Parathyroid adenoma (tissue), 2 donors: ENCODE data around the gene ROBO1.

ENCODE experiments used
- H2AFZ ChIP-seq: fragments of 300-600 bp; sonication (generic); one replicate; pipeline ENCODE4 v1.7.0; 2017; ENCODE audit warnings: antibody characterized with exemption, mild to moderate bottlenecking
- H3K27ac ChIP-seq: fragments of 300-600 bp; sonication (generic); one replicate; pipeline ENCODE4 v1.7.0; 2017
- H3K27me3 ChIP-seq: fragments of 300-600 bp; sonication (generic); one replicate; pipeline ENCODE4 v1.7.0; 2017; ENCODE audit warnings: low read length; ENCODE audit not compliant: control insufficient read depth, insufficient read depth
- H3K36me3 ChIP-seq: fragments of 300-600 bp; sonication (generic); one replicate; pipeline ENCODE4 v1.7.0; 2017; ENCODE audit warnings: low read length; ENCODE audit not compliant: control insufficient read depth, insufficient read depth
- H3K4me1 ChIP-seq: fragments of 300-600 bp; sonication (generic); one replicate; pipeline ENCODE4 v1.7.0; 2017; ENCODE audit warnings: control low read depth
- H3K4me2 ChIP-seq: fragments of 300-600 bp; sonication (generic); one replicate; pipeline ENCODE4 v1.7.0; 2017; ENCODE audit warnings: low read length
- H3K4me3 ChIP-seq: fragments of 300-600 bp; sonication (generic); one replicate; pipeline ENCODE4 v1.7.0; 2017; ENCODE audit warnings: low read depth, low read length
- H3K79me2 ChIP-seq: fragments of 300-600 bp; sonication (generic); one replicate; pipeline ENCODE4 v1.7.0; 2017; ENCODE audit warnings: control low read depth
- H3K9ac ChIP-seq: fragments of 300-600 bp; sonication (generic); one replicate; pipeline ENCODE4 v1.7.0; 2017; ENCODE audit warnings: mild to moderate bottlenecking
- H3K9me3 ChIP-seq: fragments of 300-600 bp; sonication (generic); one replicate; pipeline ENCODE4 v1.7.0; 2017; ENCODE audit warnings: low read length; ENCODE audit not compliant: control insufficient read depth
- TF ChIP-seq, protein P1 (sequence below): fragments of 300-600 bp; sonication (generic); IDR thresholded peaks from one replicate; pipeline ENCODE4 v1.7.0; 2017; ENCODE audit warnings: antibody characterized with exemption, mild to moderate bottlenecking
- donor health status: primary hyperparathyroidism.

The ROBO1 gene

DNA sequence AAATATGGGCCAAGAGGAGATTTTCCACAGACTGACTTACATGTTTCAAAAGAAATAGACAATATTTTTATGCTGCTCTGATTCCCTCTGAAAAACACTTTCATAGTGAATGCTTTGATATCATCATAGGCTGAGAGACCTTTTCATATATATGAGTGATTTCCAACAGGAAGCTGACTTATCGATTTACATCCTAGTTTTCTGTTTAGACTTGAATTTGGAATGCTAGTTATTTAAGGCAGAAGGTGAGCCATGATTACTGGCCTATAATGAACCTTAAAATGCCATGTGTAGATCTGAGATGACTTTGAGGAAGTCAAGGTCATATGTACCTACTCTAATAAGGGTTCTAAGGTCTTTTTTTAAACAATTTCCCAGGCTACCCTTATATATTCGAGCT lies 1126.1 kb downstream of the ROBO1 start:
- Histone ChIP-seq H3K9ac (no peak overlapping the region), H3K4me2 (no peak overlapping the region), H3K4me3 (no peak overlapping the region), H3K27me3 (no peaks in the 10 kb centered on the region), H3K9me3 (no peaks in the 10 kb centered on the region), H3K79me2 (no peaks in the 10 kb centered on the region), H3K4me1 (no peaks in the 10 kb centered on the region), H2AFZ (no peak overlapping the region), H3K27ac (no peak overlapping the region), H3K36me3 (no peaks in the 10 kb centered on the region)
- TF ChIP-seq, protein P1, sequence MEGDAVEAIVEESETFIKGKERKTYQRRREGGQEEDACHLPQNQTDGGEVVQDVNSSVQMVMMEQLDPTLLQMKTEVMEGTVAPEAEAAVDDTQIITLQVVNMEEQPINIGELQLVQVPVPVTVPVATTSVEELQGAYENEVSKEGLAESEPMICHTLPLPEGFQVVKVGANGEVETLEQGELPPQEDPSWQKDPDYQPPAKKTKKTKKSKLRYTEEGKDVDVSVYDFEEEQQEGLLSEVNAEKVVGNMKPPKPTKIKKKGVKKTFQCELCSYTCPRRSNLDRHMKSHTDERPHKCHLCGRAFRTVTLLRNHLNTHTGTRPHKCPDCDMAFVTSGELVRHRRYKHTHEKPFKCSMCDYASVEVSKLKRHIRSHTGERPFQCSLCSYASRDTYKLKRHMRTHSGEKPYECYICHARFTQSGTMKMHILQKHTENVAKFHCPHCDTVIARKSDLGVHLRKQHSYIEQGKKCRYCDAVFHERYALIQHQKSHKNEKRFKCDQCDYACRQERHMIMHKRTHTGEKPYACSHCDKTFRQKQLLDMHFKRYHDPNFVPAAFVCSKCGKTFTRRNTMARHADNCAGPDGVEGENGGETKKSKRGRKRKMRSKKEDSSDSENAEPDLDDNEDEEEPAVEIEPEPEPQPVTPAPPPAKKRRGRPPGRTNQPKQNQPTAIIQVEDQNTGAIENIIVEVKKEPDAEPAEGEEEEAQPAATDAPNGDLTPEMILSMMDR = no peak

DNA sequence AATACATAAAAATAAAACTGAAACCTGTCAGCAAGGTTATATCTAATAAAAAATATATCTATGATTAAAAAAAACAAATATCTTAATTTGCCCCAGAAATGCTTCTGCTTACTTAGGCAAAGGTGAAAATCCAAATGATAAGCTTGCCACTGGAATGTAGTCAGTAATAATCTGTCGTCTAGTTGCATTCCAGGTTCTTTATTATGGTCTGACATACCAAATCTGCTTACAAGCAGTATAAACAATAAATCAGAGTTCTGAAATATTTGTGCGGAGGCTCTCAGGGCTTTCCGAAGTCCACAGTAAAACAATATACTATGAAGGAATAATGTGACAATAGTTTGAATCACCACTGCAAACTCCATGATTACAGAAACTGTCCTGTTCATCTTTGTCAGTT lies 1133.5 kb downstream of the ROBO1 start:
- no peak overlapping the region for H2AFZ ChIP-seq
- no peak overlapping the region for H3K27ac ChIP-seq
- H3K9ac ChIP-seq = no peak overlapping the region
- H3K4me1 ChIP-seq = no peaks in the 10 kb centered on the region
- no peaks in the 10 kb centered on the region for H3K36me3 ChIP-seq
- H3K9me3 ChIP-seq = no peaks in the 10 kb centered on the region
- no peak overlapping the region for H3K4me3 ChIP-seq
- TF ChIP-seq, protein P1 = no peak
- H3K4me2 ChIP-seq = no peak overlapping the region
- H3K27me3 ChIP-seq = no peaks in the 10 kb centered on the region
- H3K79me2 ChIP-seq = no peaks in the 10 kb centered on the region

GRCh38 chr3:78633626-78634025 lies 1134.2 kb downstream of the ROBO1 start:
- no peaks in the 10 kb centered on the region for H3K4me1 ChIP-seq
- TF ChIP-seq, protein P1 = no peak
- no peaks in the 10 kb centered on the region for H3K27me3 ChIP-seq
- no peaks in the 10 kb centered on the region for H3K79me2 ChIP-seq
- H3K4me2 ChIP-seq = no peak overlapping the region
- no peak overlapping the region for H3K4me3 ChIP-seq
- H3K9me3 ChIP-seq = no peaks in the 10 kb centered on the region
- H3K36me3 ChIP-seq = no peaks in the 10 kb centered on the region
- no peak overlapping the region for H3K9ac ChIP-seq
- no peak overlapping the region for H2AFZ ChIP-seq
- no peak overlapping the region for H3K27ac ChIP-seq

GRCh38 chr3:78632925-78633553 lies 1134.8 kb downstream of the ROBO1 start:
- H3K4me2 ChIP-seq = no peak overlapping the region
- H3K4me1 ChIP-seq = no peaks in the 10 kb centered on the region

More at GRCh38 chr3:78632925-78633553, 1134.8 kb downstream of the ROBO1 start:
- TF ChIP-seq, protein P1 = no peak
- no peak overlapping the region for H2AFZ ChIP-seq
- H3K9me3 ChIP-seq = no peaks in the 10 kb centered on the region
- H3K79me2 ChIP-seq = no peaks in the 10 kb centered on the region
- H3K27me3 ChIP-seq = no peaks in the 10 kb centered on the region
- no peak overlapping the region for H3K9ac ChIP-seq
- H3K36me3 ChIP-seq = no peaks in the 10 kb centered on the region
- H3K4me3 ChIP-seq = no peak overlapping the region
- no peak overlapping the region for H3K27ac ChIP-seq
